ENCODE data around the gene SUSD4.

Gene SUSD4

GRCh38 chr1:223201967-223202366 lies 162.0 kb downstream of the SUSD4 start:
- H3K4me3 ChIP-seq (replicated peaks; ENCODE audit: low read depth, low read length) = no peak overlapping the region
- no peak for TF ChIP-seq CTCF (IDR thresholded peaks at IDR 0.05; ENCODE audit: low read length, missing control alignments)
- no peak for DNase-seq (ENCODE audit: low read depth)

DNA sequence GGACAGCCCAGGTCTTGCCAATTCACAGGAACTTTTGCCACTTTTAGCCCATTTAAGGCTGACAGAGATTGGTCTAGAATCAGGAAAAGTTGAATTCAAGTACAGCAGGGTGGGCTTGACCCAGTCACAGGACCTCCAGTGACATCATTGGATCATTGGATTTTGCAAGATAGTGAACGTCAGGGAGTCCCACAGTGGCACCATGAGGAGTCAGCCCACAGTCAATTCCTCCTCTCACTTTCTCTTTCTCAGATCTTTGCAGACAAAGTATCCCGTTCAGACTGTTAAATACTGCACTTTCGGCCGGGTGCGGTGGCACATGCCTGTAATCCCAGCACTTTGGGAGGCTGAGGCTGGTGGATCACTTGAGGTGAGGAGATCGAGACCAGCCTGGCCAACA lies 163.1 kb downstream of the SUSD4 start:
- H3K4me3 ChIP-seq (replicated peaks; ENCODE audit: low read depth, low read length) = no peak overlapping the region
- TF ChIP-seq CTCF (IDR thresholded peaks at IDR 0.05; ENCODE audit: low read length, missing control alignments) = no peak
- no peak for DNase-seq (ENCODE audit: low read depth)

DNA sequence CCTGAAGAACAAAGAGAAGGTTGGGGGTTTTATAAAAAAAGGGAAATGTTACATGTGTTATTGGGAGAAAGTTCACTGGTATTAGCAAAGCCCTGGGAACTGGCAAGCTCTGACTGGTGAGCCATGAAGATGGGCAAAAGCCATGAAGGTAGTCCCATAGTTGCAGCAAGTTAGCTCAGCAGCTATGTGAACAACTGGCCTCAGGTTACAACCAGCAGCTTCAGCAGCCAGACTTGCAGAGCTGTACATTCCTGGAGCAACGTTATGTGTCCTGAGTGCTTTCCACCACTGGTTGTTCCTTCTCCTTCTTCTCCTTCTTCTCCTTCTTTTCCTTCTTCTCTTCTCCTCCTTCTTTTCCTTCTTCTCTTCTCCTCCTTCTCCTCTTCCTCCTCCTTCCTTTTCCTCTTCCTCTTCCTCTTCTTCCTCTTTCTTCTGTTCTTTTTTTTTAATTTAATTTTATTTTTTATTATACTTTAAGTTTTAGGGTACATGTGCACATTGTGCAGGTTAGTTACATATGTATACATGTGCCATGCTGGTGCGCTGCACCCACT lies 164.8 kb downstream of the SUSD4 start:
- no peak for TF ChIP-seq CTCF (IDR thresholded peaks at IDR 0.05; ENCODE audit: low read length, missing control alignments)
- no peak for DNase-seq (ENCODE audit: low read depth)
- H3K4me3 ChIP-seq (replicated peaks; ENCODE audit: low read depth, low read length) = no peak overlapping the region

GRCh38 chr1:223198628-223198965 lies 165.4 kb downstream of the SUSD4 start:
- no peak for DNase-seq (ENCODE audit: low read depth)
- H3K4me3 ChIP-seq (replicated peaks; ENCODE audit: low read depth, low read length) = no peak overlapping the region
- no peak for TF ChIP-seq CTCF (IDR thresholded peaks at IDR 0.05; ENCODE audit: low read length, missing control alignments)

DNA sequence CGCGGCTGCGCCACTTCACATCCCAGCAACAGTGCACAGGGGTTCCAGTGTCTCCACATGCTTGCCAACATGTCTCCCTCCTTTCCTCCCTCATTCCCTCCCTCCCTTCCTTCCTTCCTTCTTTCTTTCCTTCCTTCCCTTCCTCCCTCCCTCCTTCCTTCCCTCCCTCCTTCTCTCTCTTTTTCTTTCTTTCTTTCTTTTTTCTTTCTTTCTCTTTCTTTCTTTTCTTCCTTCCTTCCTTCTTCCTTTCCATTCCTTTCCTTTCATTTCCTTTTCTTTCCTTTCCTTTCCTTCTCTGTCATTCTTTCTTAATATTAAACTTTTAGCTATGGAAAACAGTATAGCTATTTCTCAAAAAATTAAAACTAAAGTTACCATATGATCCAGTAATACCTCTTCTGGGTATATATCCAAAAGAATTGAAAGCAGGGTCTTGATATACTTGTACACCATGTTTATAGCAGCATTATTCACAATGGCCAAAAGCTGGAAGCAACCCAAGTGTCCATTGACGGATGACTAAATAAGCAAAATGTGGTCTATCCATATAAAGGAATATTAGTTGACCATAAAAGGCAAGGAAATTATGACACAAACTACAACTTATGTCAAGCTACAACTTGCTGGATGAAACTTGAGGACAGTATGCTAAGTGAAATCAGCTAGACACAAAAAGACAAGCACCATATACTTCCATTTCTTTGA lies 165.9 kb downstream of the SUSD4 start:
- DNase-seq (ENCODE audit: low read depth) = no peak
- no peak for TF ChIP-seq CTCF (IDR thresholded peaks at IDR 0.05; ENCODE audit: low read length, missing control alignments)
- H3K4me3 ChIP-seq (replicated peaks; ENCODE audit: low read depth, low read length) = no peak overlapping the region

DNA sequence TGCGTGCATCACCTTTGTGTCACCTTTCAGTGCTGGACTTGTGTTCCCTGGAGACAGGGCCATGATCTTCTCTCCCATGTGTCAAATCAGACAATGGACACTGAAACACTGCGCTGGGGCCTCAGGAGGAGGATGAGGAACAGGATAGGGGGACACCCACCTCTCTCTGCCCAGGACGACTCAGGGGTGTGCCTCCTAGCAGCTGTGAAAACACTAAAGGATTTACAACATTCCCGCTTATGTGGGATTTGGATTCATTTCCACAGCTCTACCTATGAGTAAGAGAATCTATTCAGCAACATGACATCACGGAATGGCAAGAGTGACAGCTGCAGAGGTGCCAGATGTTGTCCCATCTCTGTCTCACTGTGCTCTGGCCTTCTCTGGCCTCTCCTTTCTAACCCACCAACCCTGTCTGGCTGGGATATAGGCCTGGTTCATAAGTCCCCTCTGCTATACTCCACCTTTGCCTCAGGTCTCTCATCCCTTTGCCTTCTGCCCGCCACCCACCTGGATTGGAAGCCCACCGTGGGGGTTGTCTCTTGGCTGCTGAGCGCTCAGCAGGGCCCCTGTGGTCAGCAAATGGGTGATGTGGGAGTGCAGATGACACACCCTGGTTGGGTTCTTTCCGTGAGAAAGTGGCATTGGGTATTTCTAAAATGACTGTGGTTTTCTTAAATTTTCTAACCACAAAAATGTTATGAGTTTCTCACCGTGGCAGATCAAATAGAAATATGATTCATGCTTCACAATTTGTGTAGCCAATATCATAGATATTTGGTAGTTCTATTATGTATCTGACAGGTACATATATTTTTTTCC lies 173.9 kb downstream of the SUSD4 start:
- no peak overlapping the region for H3K4me3 ChIP-seq (replicated peaks; ENCODE audit: low read depth, low read length)
- no peak for DNase-seq (ENCODE audit: low read depth)
- no peak for TF ChIP-seq CTCF (IDR thresholded peaks at IDR 0.05; ENCODE audit: low read length, missing control alignments)

All from fibroblast of pulmonary artery (primary cell).